ENCODE results near the gene HNRNPUL2.
"Not testable (repeated sequence)": the region's sequence is repeated elsewhere in the genome, so short reads cannot be mapped to it uniquely, and the experiment has no call there.

- TF ChIP-seq EZH2phosphoT487, EZH2 (IDR thresholded peaks at IDR 0.05): not testable (repeated sequence)
- TF ChIP-seq, protein P1, sequence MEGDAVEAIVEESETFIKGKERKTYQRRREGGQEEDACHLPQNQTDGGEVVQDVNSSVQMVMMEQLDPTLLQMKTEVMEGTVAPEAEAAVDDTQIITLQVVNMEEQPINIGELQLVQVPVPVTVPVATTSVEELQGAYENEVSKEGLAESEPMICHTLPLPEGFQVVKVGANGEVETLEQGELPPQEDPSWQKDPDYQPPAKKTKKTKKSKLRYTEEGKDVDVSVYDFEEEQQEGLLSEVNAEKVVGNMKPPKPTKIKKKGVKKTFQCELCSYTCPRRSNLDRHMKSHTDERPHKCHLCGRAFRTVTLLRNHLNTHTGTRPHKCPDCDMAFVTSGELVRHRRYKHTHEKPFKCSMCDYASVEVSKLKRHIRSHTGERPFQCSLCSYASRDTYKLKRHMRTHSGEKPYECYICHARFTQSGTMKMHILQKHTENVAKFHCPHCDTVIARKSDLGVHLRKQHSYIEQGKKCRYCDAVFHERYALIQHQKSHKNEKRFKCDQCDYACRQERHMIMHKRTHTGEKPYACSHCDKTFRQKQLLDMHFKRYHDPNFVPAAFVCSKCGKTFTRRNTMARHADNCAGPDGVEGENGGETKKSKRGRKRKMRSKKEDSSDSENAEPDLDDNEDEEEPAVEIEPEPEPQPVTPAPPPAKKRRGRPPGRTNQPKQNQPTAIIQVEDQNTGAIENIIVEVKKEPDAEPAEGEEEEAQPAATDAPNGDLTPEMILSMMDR (IDR thresholded peaks at IDR 0.05) = not testable (repeated sequence)
Observed at GRCh38 chr11:62693624-62694023, 33.6 kb downstream of the HNRNPUL2 start.

Measured in neural progenitor cell (in vitro differentiated cells).